ENCODE results near the gene DUOX1.

GRCh38 chr15:45118996-45119395 is 10.8 kb upstream of the DUOX1 start:
- TF ChIP-seq POLR2AphosphoS5 (IDR thresholded peaks at IDR 0.05; ENCODE audit: borderline replicate concordance, low read depth, low read length) = no peak
- no peak for TF ChIP-seq FOXP2 (optimal IDR thresholded peaks at IDR 0.05; ENCODE audit: control extremely low read depth, extremely low read length, insufficient read depth)
- TF ChIP-seq EZH2 (IDR thresholded peaks at IDR 0.05) = no peak
